CD14-positive monocyte (primary cell): ENCODE data around the gene CSK. TPM values are rescaled to one million over a fixed set of nuclear protein-coding genes. Genes with fewer than 3 reads are reported as not detected.

Experiments used
- DNase-seq, 3 donors: peaks; one replicate each; pipeline ENCODE4 v3.0.0-alpha.2; 2011 to 2022
- H2AFZ ChIP-seq: 2 replicates; pipeline ENCODE4 v1.6.0; 2012; ENCODE audit warnings: mild to moderate bottlenecking, low read depth, low read length, inconsistent platforms; ENCODE audit not compliant: insufficient read depth, poor library complexity, severe bottlenecking
- H3K27ac ChIP-seq, 2 donors: 1 replicate in 1 of 2; 2 replicates in 1 of 2; pipeline ENCODE4 v1.5.1; 2012 to 2013; ENCODE audit warnings: low read length in 2 of 2, control low read depth in 1 of 2, inconsistent platforms in 1 of 2, low read depth in 1 of 2, mild to moderate bottlenecking in 1 of 2
- H3K27me3 ChIP-seq, 2 donors: one replicate each; pipeline versions ENCODE4 v1.6.0 to v1.6.1; 2011 to 2013; ENCODE audit warnings: low read length in 2 of 2; ENCODE audit not compliant: control insufficient read depth in 2 of 2, insufficient read depth in 2 of 2
- H3K36me3 ChIP-seq, 2 donors: replicated peaks in 1 of 2; 1 replicate in 1 of 2; 2 replicates in 1 of 2; pipeline versions ENCODE4 v1.5.1 to v1.6.1; 2012 to 2013; ENCODE audit warnings: low read length in 2 of 2, control low read depth in 1 of 2, inconsistent platforms in 1 of 2, mild to moderate bottlenecking in 1 of 2; ENCODE audit not compliant: insufficient read depth in 2 of 2, control insufficient read depth in 1 of 2
- H3K4me1 ChIP-seq, 2 donors: 1 replicate in 1 of 2; 2 replicates in 1 of 2; pipeline versions ENCODE4 v1.5.1 to v1.6.1; 2012 to 2013; ENCODE audit warnings: low read length in 2 of 2, control low read depth in 1 of 2, inconsistent platforms in 1 of 2, mild to moderate bottlenecking in 1 of 2, moderate library complexity in 1 of 2; ENCODE audit not compliant: insufficient read depth in 2 of 2, control insufficient read depth in 1 of 2
- H3K4me2 ChIP-seq: replicated peaks from 2 replicates; pipeline ENCODE3; 2012; ENCODE audit warnings: low read length, moderate library complexity, mild to moderate bottlenecking; ENCODE audit not compliant: poor library complexity, severe bottlenecking; ENCODE audit errors: extremely low read depth
- H3K4me3 ChIP-seq, 3 experiments: fragments of 200-600 bp in 1 of 3; sonication (generic) in 1 of 3; replicated peaks in 1 of 3; 1 replicate in 2 of 3; 2 replicates in 1 of 3; pipeline ENCODE4 v1.5.1; 2011 to 2013; ENCODE audit warnings: low read length in 3 of 3, mild to moderate bottlenecking in 3 of 3, control low read depth in 2 of 3, low read depth in 2 of 3, inconsistent platforms in 1 of 3, moderate library complexity in 1 of 3
- H3K79me2 ChIP-seq: 2 replicates; pipeline ENCODE4 v1.6.0; 2012; ENCODE audit warnings: mild to moderate bottlenecking, control low read depth, inconsistent platforms, low read length, moderate library complexity; ENCODE audit not compliant: insufficient read depth
- H3K9ac ChIP-seq: 2 replicates; pipeline ENCODE4 v1.6.0; 2017; ENCODE audit warnings: low read length, mild to moderate bottlenecking; ENCODE audit not compliant: insufficient read depth, poor library complexity, severe bottlenecking
- H3K9me3 ChIP-seq, 2 donors: replicated peaks in 1 of 2; 1 replicate in 1 of 2; 2 replicates in 1 of 2; pipeline versions ENCODE4 v1.5.1 to v1.6.1; 2012 to 2013; ENCODE audit warnings: low read length in 2 of 2, control low read depth in 1 of 2; ENCODE audit not compliant: control insufficient read depth in 1 of 2, insufficient read depth in 1 of 2
- H4K20me1 ChIP-seq: 2 replicates; pipeline ENCODE4 v1.6.0; 2012; ENCODE audit warnings: mild to moderate bottlenecking, low read length, control low read depth, moderate library complexity; ENCODE audit not compliant: insufficient read depth
- H3K27ac Mint-ChIP-seq, 7 donors: one replicate each; pipeline ENCODE4 v1.8.0; 2020; ENCODE audit warnings: mild to moderate bottlenecking in 7 of 7, mixed read lengths in 7 of 7, moderate library complexity in 6 of 7, inconsistent platforms in 2 of 7
- H3K27me3 Mint-ChIP-seq, 3 donors: one replicate each; pipeline ENCODE4 v1.8.0; 2021 to 2022; ENCODE audit warnings: low read depth in 3 of 3, mild to moderate bottlenecking in 3 of 3, mixed read lengths in 3 of 3, moderate library complexity in 3 of 3, inconsistent platforms in 1 of 3
- H3K36me3 Mint-ChIP-seq, 2 donors: one replicate each; pipeline ENCODE4 v1.8.0; 2020; ENCODE audit warnings: mixed read lengths in 2 of 2, inconsistent platforms in 1 of 2, mild to moderate bottlenecking in 1 of 2
- H3K4me1 Mint-ChIP-seq: one replicate; pipeline ENCODE4 v1.8.0; 2020; ENCODE audit warnings: mild to moderate bottlenecking, mixed read lengths
- H3K4me3 Mint-ChIP-seq, 2 donors: one replicate each; pipeline ENCODE4 v1.8.0; 2020; ENCODE audit warnings: mild to moderate bottlenecking in 2 of 2, mixed read lengths in 2 of 2, moderate library complexity in 1 of 2
- H3K9me3 Mint-ChIP-seq, 7 donors: one replicate each; pipeline ENCODE4 v1.8.0; 2020 to 2022; ENCODE audit warnings: mixed read lengths in 7 of 7, mild to moderate bottlenecking in 6 of 7, moderate library complexity in 6 of 7, inconsistent platforms in 2 of 7
- WGBS: methylation state at CpG from one replicate; pipeline ENCODE4 v1.1.5; 2013; ENCODE audit warnings: missing lambda C conversion rate; ENCODE audit not compliant: insufficient coverage; 5-methylcytosine and 5-hydroxymethylcytosine counted together
- intact Hi-C, 2 donors: fragments of 100-400 bp; cut with micrococcal nuclease; formaldehyde crosslinking; loops; one replicate each; pipeline versions ENCODE4 v1.15.0 to v1.15.1; 2023
- polyA plus RNA-seq, 3 donors: library from polyadenylated mRNA; depleted of rRNA in 1 of 3; unstranded in 2 of 3; stranded (reverse) in 1 of 3; fragments of 300-500 nt in 2 of 3; fragments of >200 nt in 1 of 3; fragmentation: Illumina TruSeq in 2 of 3; gene quantifications; 1 replicate in 2 of 3; 2 replicates in 1 of 3; pipeline ENCODE4 v1.2.3, GENCODE V29; 2012 to 2021
- TF ChIP-seq, protein P1 (sequence below): fragments of 200-600 bp; IDR thresholded peaks from one replicate; pipeline ENCODE4 v1.8.0; 2022; ENCODE audit warnings: antibody characterized with exemption, mild to moderate bottlenecking

CSK gene
- polyA plus RNA-seq, 3 donors: 79.0 to 426 (median 106) TPM

- intact Hi-C loops: no loop called here
- H3K79me2 ChIP-seq: no peaks in the 10 kb centered on the region
- 100% methylated on average over 3 of the region's 7 CpGs for WGBS
- peaks cover 0 to 3% (median 1%) of the 10 kb centered on the region in 3 donors for H3K27me3 Mint-ChIP-seq
- H4K20me1 ChIP-seq: peaks cover 13% of the 10 kb centered on the region
- no peak overlapping the region for H3K4me3 Mint-ChIP-seq
- no peaks in the 10 kb centered on the region for H3K9me3 ChIP-seq
- H3K27ac ChIP-seq: no peak overlapping the region
- H3K9me3 Mint-ChIP-seq: peaks cover 0 to 2% (median 0%) of the 10 kb centered on the region in 7 donors
- peaks cover 14 to 40% of the 10 kb centered on the region in 2 donors for H3K36me3 Mint-ChIP-seq
- H3K4me1 ChIP-seq: peaks cover 0 to 2% of the 10 kb centered on the region in 2 donors
- TF ChIP-seq, protein P1, sequence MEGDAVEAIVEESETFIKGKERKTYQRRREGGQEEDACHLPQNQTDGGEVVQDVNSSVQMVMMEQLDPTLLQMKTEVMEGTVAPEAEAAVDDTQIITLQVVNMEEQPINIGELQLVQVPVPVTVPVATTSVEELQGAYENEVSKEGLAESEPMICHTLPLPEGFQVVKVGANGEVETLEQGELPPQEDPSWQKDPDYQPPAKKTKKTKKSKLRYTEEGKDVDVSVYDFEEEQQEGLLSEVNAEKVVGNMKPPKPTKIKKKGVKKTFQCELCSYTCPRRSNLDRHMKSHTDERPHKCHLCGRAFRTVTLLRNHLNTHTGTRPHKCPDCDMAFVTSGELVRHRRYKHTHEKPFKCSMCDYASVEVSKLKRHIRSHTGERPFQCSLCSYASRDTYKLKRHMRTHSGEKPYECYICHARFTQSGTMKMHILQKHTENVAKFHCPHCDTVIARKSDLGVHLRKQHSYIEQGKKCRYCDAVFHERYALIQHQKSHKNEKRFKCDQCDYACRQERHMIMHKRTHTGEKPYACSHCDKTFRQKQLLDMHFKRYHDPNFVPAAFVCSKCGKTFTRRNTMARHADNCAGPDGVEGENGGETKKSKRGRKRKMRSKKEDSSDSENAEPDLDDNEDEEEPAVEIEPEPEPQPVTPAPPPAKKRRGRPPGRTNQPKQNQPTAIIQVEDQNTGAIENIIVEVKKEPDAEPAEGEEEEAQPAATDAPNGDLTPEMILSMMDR: no peak
- no peak overlapping the region for H3K4me2 ChIP-seq
- H3K36me3 ChIP-seq: peaks cover 9 to 34% of the 10 kb centered on the region in 2 donors
- no peaks in the 10 kb centered on the region for H3K27me3 ChIP-seq
- no peak overlapping the region for H3K4me3 ChIP-seq
- H3K27ac Mint-ChIP-seq: no peak overlapping the region
- no peak overlapping the region for H3K9ac ChIP-seq
- no peak overlapping the region for H2AFZ ChIP-seq
- H3K4me1 Mint-ChIP-seq: peaks cover 15% of the 10 kb centered on the region
- DNase-seq: no peak
These were observed 55.0 kb downstream of the CSK start for GRCh38 chr15:74836846-74837245.

- Histone ChIP-seq H3K27me3 (no peaks in the 10 kb centered on the region), H3K79me2 (peaks cover 2% of the 10 kb centered on the region), H3K9me3 (no peaks in the 10 kb centered on the region), H3K4me3 (no peak overlapping the region), H3K4me2 (no peak overlapping the region), H3K27ac (no peak overlapping the region), H3K4me1 (peaks cover 5 to 10% of the 10 kb centered on the region in 2 donors), H3K36me3 (peaks cover 9 to 34% of the 10 kb centered on the region in 2 donors), H2AFZ (no peak overlapping the region), H4K20me1 (peaks cover 13% of the 10 kb centered on the region), H3K9ac (no peak overlapping the region)
- H3K36me3 Mint-ChIP-seq: peaks cover 14 to 40% of the 10 kb centered on the region in 2 donors
- TF ChIP-seq, protein P1: no peak
- peaks cover 0 to 3% (median under 1%) of the 10 kb centered on the region in 3 donors for H3K27me3 Mint-ChIP-seq
- H3K9me3 Mint-ChIP-seq: peaks cover 0 to 2% (median 0%) of the 10 kb centered on the region in 7 donors
- peaks cover 23% of the 10 kb centered on the region for H3K4me1 Mint-ChIP-seq
- 93% methylated on average over 11 of the region's 15 CpGs for WGBS
- H3K4me3 Mint-ChIP-seq: no peak overlapping the region
- H3K27ac Mint-ChIP-seq: peak overlapping the region in 1 of 7 donors; percentile 53
- DNase-seq: no peak
- intact Hi-C loops: no loop called here
These were observed 55.7 kb downstream of the CSK start for GRCh38 chr15:74837482-74838136.
